ENCODE data around the gene CLDN12. TPM values are rescaled to one million over a fixed set of nuclear protein-coding genes. Genes with fewer than 3 reads are reported as not detected.
A peak's percentile ranks its signal among the peaks of the same experiment; 100 is the strongest.

The CLDN12 gene
- polyA plus RNA-seq, 1 of the 3 experiments (the other 2 are of a cell fraction) = 65.7 TPM

DNA sequence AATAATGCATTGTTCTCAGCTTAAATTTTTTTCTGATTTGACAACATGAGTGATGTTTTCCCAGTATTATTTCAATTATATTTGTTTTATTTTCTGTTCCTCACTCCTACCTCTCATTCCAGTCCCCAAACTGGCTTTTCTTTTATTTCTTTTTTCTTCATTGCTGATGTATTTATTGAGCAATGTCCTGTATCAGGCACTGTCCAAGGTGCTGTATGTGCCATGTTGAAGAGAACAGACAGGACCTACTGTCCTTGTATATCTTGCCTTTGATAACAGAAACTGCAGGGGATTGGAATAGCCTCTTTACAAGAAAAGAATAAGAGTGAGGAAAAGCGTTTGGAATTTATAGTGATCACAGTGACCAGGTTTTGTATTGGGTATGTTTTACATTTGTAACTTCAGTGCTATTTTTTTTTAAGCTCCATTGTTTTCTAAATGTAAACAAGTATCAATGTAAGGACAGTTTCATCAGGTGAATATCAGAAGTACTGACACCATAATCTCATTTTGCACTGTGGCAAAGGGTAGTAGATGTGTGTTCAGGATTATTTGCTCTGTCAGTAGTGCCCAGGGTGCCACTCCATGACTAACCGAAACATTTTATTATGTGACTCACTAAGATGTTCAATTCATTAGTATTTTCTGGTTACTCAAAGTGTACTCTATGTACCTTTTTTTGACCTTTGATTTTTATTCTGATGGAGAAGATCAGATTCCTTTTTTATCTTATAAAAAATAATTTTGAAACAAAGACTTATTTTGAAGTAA, 15.6 kb upstream of the CLDN12 start:
- Histone ChIP-seq H3F3A (replicated peaks; ENCODE audit: insufficient read depth) (peaks cover 37% of the 10 kb centered on the region), H3K27ac (ENCODE audit: low read depth in 2 of 2, low read length in 1 of 2) (no peak overlapping the region), H3K4me3 (ENCODE audit: low read depth in 2 of 2, low read length in 1 of 2) (no peak overlapping the region), H3K4me1 (ENCODE audit: control insufficient read depth in 1 of 2, insufficient read depth in 2 of 2, low read depth in 1 of 2, low read length in 1 of 2) (peaks cover 0 to 19% of the 10 kb centered on the region in 2 experiments), H3K9ac (no peak overlapping the region), H3K79me2 (ENCODE audit: insufficient read depth) (peaks cover 8% of the 10 kb centered on the region; the same call in 1 of the 2 replicates), H3K4me2 (no peak overlapping the region), H3K36me3 (replicated peaks in 1 of 2; ENCODE audit: control insufficient read depth in 1 of 2, insufficient read depth in 2 of 2, low read length in 1 of 2) (peaks cover 39 to 42% of the 10 kb centered on the region in 2 experiments), H3K9me2 (no peaks in the 10 kb centered on the region), H4K20me1 (ENCODE audit: insufficient read depth) (no peaks in the 10 kb centered on the region), H3K27me3 (ENCODE audit: insufficient read depth) (no peaks in the 10 kb centered on the region), H3K9me3 (no peaks in the 10 kb centered on the region), H2AFZ (ENCODE audit: low read depth) (no peak overlapping the region)
- ChIA-PET CTCF (interaction anchor here (1.4 kb wide), 1 partner anchor 8 kb away, joined by 6 read pairs; no protein-coding TSS in a partner anchor), POLR2A (no interaction called here)
- DNase-seq = no peak
- TF ChIP-seq EZH2phosphoT487 (IDR thresholded peaks at IDR 0.05; ENCODE audit: borderline replicate concordance, low read depth) (no peak), POLR2AphosphoS5 (IDR thresholded peaks at IDR 0.05; ENCODE audit: low read depth, low read length) (no peak), SIN3A (IDR thresholded peaks at IDR 0.05; ENCODE audit: borderline replicate concordance, low read depth, low read length) (peak; percentile 24; the same call in 1 of the 2 replicates), MXI1 (IDR thresholded peaks at IDR 0.05; ENCODE audit: low read depth, low read length) (no peak)
- TF ChIP-seq, protein P1, sequence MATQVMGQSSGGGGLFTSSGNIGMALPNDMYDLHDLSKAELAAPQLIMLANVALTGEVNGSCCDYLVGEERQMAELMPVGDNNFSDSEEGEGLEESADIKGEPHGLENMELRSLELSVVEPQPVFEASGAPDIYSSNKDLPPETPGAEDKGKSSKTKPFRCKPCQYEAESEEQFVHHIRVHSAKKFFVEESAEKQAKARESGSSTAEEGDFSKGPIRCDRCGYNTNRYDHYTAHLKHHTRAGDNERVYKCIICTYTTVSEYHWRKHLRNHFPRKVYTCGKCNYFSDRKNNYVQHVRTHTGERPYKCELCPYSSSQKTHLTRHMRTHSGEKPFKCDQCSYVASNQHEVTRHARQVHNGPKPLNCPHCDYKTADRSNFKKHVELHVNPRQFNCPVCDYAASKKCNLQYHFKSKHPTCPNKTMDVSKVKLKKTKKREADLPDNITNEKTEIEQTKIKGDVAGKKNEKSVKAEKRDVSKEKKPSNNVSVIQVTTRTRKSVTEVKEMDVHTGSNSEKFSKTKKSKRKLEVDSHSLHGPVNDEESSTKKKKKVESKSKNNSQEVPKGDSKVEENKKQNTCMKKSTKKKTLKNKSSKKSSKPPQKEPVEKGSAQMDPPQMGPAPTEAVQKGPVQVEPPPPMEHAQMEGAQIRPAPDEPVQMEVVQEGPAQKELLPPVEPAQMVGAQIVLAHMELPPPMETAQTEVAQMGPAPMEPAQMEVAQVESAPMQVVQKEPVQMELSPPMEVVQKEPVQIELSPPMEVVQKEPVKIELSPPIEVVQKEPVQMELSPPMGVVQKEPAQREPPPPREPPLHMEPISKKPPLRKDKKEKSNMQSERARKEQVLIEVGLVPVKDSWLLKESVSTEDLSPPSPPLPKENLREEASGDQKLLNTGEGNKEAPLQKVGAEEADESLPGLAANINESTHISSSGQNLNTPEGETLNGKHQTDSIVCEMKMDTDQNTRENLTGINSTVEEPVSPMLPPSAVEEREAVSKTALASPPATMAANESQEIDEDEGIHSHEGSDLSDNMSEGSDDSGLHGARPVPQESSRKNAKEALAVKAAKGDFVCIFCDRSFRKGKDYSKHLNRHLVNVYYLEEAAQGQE (IDR thresholded peaks at IDR 0.05; ENCODE audit: low read depth, low read length) = peak; percentile 98
- WGBS (ENCODE audit: low lambda C conversion rate) = 91% methylated on average over 2 of the region's 2 CpGs

GRCh38 chr7:90390926-90391325, 12.3 kb upstream of the CLDN12 start:
- H3K79me2 ChIP-seq (ENCODE audit: insufficient read depth) = peaks cover 5% of the 10 kb centered on the region; the same call in 1 of the 2 replicates
- H3K9me2 ChIP-seq = no peaks in the 10 kb centered on the region
- no peaks in the 10 kb centered on the region for H3K27me3 ChIP-seq (ENCODE audit: insufficient read depth)
- H3F3A ChIP-seq (replicated peaks; ENCODE audit: insufficient read depth) = peaks cover 18% of the 10 kb centered on the region
- no peak overlapping the region for H3K4me2 ChIP-seq
- H3K4me1 ChIP-seq (ENCODE audit: control insufficient read depth in 1 of 2, insufficient read depth in 2 of 2, low read depth in 1 of 2, low read length in 1 of 2) = peaks cover 0 to 3% of the 10 kb centered on the region in 2 experiments; a peak in 2 of 4 replicates
- no peak overlapping the region for H3K4me3 ChIP-seq (ENCODE audit: low read depth in 2 of 2, low read length in 1 of 2)
- POLR2A ChIA-PET = no interaction called here
- no peak overlapping the region for H3K9ac ChIP-seq
- peaks cover 13 to 37% of the 10 kb centered on the region in 2 experiments for H3K36me3 ChIP-seq (replicated peaks in 1 of 2; ENCODE audit: control insufficient read depth in 1 of 2, insufficient read depth in 2 of 2, low read length in 1 of 2)
- H2AFZ ChIP-seq (ENCODE audit: low read depth) = no peak overlapping the region
- H3K27ac ChIP-seq (ENCODE audit: low read depth in 2 of 2, low read length in 1 of 2) = no peak overlapping the region
- CTCF ChIA-PET = interaction anchor here (1.0 to 1.8 kb wide), 3 partner anchors 13 to 45 kb away, joined by 3 to 5 read pairs (median 4); partner anchors contain the start of gene GTPBP10
- H3K9me3 ChIP-seq = 0 out of 2 replicates have a peak, but pooled peaks cover 3% of the 10 kb centered on the region
- H4K20me1 ChIP-seq (ENCODE audit: insufficient read depth) = no peaks in the 10 kb centered on the region
- DNase-seq = no peak
- TF ChIP-seq NFIC (IDR thresholded peaks at IDR 0.05; ENCODE audit: borderline replicate concordance) = no peak
- TF ChIP-seq FOXM1 (IDR thresholded peaks at IDR 0.05; ENCODE audit: low read depth) = no peak
- TF ChIP-seq, protein P2, sequence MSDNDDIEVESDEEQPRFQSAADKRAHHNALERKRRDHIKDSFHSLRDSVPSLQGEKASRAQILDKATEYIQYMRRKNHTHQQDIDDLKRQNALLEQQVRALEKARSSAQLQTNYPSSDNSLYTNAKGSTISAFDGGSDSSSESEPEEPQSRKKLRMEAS (IDR thresholded peaks at IDR 0.05; ENCODE audit: low read depth) = no peak
- no peak for TF ChIP-seq RAD21 (IDR thresholded peaks at IDR 0.05; ENCODE audit: low read length)
- no peak for TF ChIP-seq CTCF (IDR thresholded peaks at IDR 0.05)
- TF ChIP-seq EP300 (IDR thresholded peaks at IDR 0.05; ENCODE audit: borderline replicate concordance in 1 of 2, low read depth in 1 of 2, low read length in 1 of 2) = no peak
- no peak for TF ChIP-seq POLR2AphosphoS5 (IDR thresholded peaks at IDR 0.05; ENCODE audit: low read depth, low read length)
- no peak for TF ChIP-seq RXRA (IDR thresholded peaks at IDR 0.05; ENCODE audit: borderline replicate concordance, low read depth)
- no peak for TF ChIP-seq MEF2A (IDR thresholded peaks at IDR 0.05; ENCODE audit: borderline replicate concordance, low read depth)
- TF ChIP-seq, protein P1 (IDR thresholded peaks at IDR 0.05; ENCODE audit: low read depth, low read length) = no peak
- TF ChIP-seq IRF3 (IDR thresholded peaks at IDR 0.05; ENCODE audit: low read depth, low read length) = no peak

All from SK-N-SH (cell line).